Chondrocyte (in vitro differentiated cells): ENCODE data around the gene ZNF44. TPM values are rescaled to one million over a fixed set of nuclear protein-coding genes. Genes with fewer than 3 reads are reported as not detected.

Source experiments
- DNase-seq: peaks from one replicate; pipeline ENCODE4 v3.0.0; 2021; ENCODE audit warnings: mixed read lengths, low spot score
- H3K27ac Mint-ChIP-seq: one replicate; pipeline ENCODE4 v1.8.0; 2021; ENCODE audit warnings: mild to moderate bottlenecking, moderate library complexity, mixed read lengths; ENCODE audit not compliant: unreplicated experiment
- H3K27me3 Mint-ChIP-seq: 2 replicates; pipeline ENCODE4 v1.8.0; 2021; ENCODE audit warnings: low read depth, mixed read lengths
- H3K36me3 Mint-ChIP-seq: 2 replicates; pipeline ENCODE4 v1.8.0; 2021; ENCODE audit warnings: low read depth, mixed read lengths
- H3K4me1 Mint-ChIP-seq: 2 replicates; pipeline ENCODE4 v1.8.0; 2021; ENCODE audit warnings: low read depth, mild to moderate bottlenecking, mixed read lengths
- H3K4me3 Mint-ChIP-seq: one replicate; pipeline ENCODE4 v1.8.0; 2021; ENCODE audit warnings: mild to moderate bottlenecking, moderate library complexity, mixed read lengths; ENCODE audit not compliant: unreplicated experiment
- H3K9me3 Mint-ChIP-seq: 2 replicates; pipeline ENCODE4 v1.8.0; 2021; ENCODE audit warnings: low read depth, mixed read lengths
- total RNA-seq: library from RNA; stranded (reverse); gene quantifications from 3 replicates; pipeline ENCODE4 v1.2.1, GENCODE V29; 2021
- TF ChIP-seq, protein P1 (sequence below): fragments of 200-600 bp; sonication (generic); IDR thresholded peaks from 2 replicates; pipeline ENCODE4 v1.5.0; 2021; ENCODE audit warnings: antibody characterized with exemption, mild to moderate bottlenecking, moderate library complexity

ZNF44 gene
- total RNA-seq, 1 donor from 2014 or later: 5.8 TPM

DNA sequence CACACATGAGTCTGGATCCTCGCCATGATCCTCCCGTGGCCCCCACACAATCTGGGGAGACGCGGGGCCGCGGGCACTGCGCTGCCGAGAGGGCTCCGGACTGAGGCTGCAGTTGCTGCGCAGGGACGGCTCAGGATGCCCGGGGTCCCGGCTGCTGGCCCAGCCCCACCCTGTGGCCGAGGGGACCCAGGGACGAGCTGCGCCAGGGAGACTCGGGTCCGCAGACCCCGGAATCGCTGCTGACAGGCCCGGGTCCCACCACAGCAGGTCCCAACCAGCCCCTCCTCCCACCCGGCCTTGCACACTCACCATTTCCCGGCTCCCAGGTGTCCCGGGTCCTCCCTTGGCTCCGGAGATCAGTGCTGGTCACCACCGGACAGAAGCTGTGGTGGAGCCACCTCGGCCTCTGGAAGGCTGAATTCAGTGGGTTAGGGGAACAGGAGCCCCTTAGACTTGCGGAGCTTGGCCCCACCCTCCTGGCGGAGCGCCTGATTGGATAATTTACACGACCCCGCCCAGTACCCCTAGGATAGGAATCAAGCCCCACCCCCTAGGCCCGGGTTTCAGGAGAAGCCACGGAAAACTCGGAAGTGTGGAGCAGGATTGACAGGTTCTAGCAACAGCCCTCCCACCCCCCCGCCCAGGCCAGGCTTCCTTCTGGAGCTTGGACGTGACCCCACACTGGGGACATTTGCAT, 57.4 kb downstream of the ZNF44 start:
- H3K36me3 Mint-ChIP-seq: peaks cover 46% of the 10 kb centered on the region
- no peak for DNase-seq
- H3K4me3 Mint-ChIP-seq: no peak overlapping the region
- H3K27me3 Mint-ChIP-seq: no peaks in the 10 kb centered on the region
- TF ChIP-seq, protein P1, sequence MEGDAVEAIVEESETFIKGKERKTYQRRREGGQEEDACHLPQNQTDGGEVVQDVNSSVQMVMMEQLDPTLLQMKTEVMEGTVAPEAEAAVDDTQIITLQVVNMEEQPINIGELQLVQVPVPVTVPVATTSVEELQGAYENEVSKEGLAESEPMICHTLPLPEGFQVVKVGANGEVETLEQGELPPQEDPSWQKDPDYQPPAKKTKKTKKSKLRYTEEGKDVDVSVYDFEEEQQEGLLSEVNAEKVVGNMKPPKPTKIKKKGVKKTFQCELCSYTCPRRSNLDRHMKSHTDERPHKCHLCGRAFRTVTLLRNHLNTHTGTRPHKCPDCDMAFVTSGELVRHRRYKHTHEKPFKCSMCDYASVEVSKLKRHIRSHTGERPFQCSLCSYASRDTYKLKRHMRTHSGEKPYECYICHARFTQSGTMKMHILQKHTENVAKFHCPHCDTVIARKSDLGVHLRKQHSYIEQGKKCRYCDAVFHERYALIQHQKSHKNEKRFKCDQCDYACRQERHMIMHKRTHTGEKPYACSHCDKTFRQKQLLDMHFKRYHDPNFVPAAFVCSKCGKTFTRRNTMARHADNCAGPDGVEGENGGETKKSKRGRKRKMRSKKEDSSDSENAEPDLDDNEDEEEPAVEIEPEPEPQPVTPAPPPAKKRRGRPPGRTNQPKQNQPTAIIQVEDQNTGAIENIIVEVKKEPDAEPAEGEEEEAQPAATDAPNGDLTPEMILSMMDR: no peak
- H3K27ac Mint-ChIP-seq: no peak overlapping the region
- no peaks in the 10 kb centered on the region for H3K4me1 Mint-ChIP-seq
- H3K9me3 Mint-ChIP-seq: peaks cover 43% of the 10 kb centered on the region

DNA sequence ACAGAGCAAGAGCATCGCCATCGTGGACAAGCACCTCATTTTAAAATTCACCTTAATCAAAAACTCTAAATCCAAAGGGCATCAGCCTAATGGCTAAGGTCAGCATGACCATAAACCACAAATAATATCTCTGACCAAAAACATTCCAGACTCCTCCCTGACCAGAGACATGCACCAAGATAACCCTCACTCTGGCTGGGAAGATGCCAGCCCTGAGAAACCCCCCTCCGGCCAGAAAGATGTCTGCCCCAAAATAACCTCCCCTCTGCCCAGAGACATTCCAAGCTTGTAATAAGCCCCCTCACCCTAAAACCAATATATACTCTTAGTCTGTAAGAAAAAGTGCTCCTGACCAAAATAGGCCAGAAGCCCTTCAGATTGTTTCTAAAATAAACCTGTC, 61.7 kb downstream of the ZNF44 start:
- DNase-seq: no peak
- no peak overlapping the region for H3K4me3 Mint-ChIP-seq
- TF ChIP-seq, protein P1: no peak
- peaks cover 62% of the 10 kb centered on the region for H3K36me3 Mint-ChIP-seq
- H3K27me3 Mint-ChIP-seq: no peaks in the 10 kb centered on the region
- H3K4me1 Mint-ChIP-seq: no peaks in the 10 kb centered on the region
- H3K9me3 Mint-ChIP-seq: peaks cover 59% of the 10 kb centered on the region
- no peak overlapping the region for H3K27ac Mint-ChIP-seq

DNA sequence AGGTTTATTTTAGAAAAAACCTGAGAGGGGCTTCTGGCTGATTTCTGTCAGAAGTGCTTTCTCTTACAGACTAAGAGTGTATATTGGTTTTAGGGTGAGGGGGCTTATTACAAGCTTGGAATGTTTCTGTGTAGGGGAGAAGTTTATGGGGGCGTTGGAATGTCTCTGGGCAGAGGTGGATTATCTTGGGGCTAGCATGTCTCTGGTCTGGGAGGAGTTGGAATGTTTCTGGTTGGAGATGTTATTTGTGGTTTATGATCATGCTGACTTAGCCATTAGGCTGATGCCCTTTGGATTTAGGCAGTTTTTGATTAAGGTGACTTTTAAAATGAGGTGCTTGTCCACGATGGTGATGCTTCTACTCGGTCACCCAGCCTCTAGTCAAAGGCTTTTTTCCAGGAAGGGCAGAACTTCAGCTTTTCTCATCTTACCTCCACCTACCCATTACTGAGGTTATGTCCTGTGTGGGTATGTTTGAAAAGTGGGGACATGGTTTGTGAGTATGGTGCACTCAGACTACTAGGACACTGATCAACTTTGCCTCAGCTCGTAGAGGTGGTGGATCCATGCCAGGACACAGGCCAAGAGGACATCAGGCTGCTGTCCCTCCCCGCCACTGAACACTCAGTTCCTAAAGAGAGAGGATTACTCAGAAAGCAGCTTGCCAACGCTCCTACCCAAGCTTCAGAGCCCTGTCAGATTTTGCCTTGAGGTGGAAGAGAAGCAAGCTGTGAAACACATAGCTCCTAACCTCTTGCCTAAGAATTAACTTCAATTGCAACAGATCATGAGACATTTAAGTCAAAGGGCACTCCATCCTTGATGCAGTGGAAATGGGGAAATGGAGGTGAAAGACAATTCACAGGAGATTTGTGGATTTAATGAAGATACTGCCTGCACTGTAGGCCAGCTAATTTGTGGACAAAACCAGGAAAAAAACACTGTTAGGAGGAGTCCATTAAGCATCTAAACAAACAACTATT, 63.6 kb downstream of the ZNF44 start:
- H3K27ac Mint-ChIP-seq: no peak overlapping the region
- TF ChIP-seq, protein P1: no peak
- DNase-seq: no peak
- H3K27me3 Mint-ChIP-seq: no peaks in the 10 kb centered on the region
- peaks cover 55% of the 10 kb centered on the region for H3K9me3 Mint-ChIP-seq
- H3K4me3 Mint-ChIP-seq: no peak overlapping the region
- peaks cover 61% of the 10 kb centered on the region for H3K36me3 Mint-ChIP-seq
- no peaks in the 10 kb centered on the region for H3K4me1 Mint-ChIP-seq

DNA sequence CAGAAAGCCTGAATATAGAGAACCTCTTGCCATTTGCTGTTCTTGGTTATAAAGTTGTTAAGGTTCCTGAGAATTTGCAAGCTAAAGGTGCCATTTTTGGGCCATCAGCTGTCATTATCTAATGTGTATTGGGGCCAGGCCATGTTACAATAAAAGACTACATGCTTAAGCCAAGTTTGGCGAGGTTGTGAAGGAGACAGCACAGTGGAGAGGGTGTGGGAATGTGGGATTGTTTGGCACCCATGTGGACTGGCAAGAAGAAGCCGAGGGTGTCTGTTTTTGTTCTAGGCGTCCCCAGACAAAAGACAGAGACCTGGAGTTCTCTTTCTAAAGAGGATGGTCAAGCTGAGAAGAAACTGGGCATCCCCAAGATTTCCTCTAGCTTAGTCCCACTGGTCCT, 64.7 kb downstream of the ZNF44 start:
- Mint-ChIP-seq H3K9me3 (peaks cover 55% of the 10 kb centered on the region), H3K27ac (no peak overlapping the region)

DNA sequence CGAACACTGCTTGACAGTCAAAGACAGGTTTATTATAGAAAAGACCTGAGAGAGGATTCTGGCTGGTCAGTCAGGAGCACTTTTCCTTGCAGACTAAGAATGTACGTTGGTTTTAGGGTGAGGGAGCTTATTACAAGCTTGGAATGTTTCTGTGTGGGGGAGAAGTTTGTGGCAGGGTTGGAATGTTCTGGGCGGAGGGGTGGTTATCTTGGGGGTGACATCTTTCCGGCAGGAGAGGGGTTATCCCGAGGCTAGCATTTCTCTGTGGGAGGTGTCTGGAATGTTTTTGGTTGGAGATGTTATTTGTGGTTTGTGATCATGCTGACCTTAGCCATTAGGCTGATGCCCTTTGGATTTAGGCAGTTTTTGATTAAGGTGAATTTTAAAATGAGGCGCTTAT, 70.0 kb downstream of the ZNF44 start:
- Mint-ChIP-seq H3K4me1 (peaks cover 3% of the 10 kb centered on the region), H3K36me3 (peaks cover 48% of the 10 kb centered on the region), H3K27me3 (no peaks in the 10 kb centered on the region), H3K4me3 (no peak overlapping the region), H3K27ac (no peak overlapping the region), H3K9me3 (peaks cover 46% of the 10 kb centered on the region)
- DNase-seq: no peak
- TF ChIP-seq, protein P1: no peak

More for the DNA sequence above, 64.7 kb downstream of the ZNF44 start:
- Mint-ChIP-seq H3K36me3 (peaks cover 63% of the 10 kb centered on the region), H3K27me3 (no peaks in the 10 kb centered on the region), H3K4me3 (no peak overlapping the region), H3K4me1 (no peaks in the 10 kb centered on the region)
- TF ChIP-seq, protein P1: no peak
- DNase-seq: no peak
